Fibroblast of upper back skin (primary cell): ENCODE measurements around the gene HHLA2.
A peak's percentile ranks its signal among the peaks of the same experiment; 100 is the strongest.

Source experiments
- DNase-seq: peaks from one replicate; pipeline ENCODE4 v3.0.0-alpha.2; 2013

HHLA2 gene

GRCh38 chr3:108300103-108300849 is 3.9 kb downstream of the HHLA2 start:
- no peak for DNase-seq

DNA sequence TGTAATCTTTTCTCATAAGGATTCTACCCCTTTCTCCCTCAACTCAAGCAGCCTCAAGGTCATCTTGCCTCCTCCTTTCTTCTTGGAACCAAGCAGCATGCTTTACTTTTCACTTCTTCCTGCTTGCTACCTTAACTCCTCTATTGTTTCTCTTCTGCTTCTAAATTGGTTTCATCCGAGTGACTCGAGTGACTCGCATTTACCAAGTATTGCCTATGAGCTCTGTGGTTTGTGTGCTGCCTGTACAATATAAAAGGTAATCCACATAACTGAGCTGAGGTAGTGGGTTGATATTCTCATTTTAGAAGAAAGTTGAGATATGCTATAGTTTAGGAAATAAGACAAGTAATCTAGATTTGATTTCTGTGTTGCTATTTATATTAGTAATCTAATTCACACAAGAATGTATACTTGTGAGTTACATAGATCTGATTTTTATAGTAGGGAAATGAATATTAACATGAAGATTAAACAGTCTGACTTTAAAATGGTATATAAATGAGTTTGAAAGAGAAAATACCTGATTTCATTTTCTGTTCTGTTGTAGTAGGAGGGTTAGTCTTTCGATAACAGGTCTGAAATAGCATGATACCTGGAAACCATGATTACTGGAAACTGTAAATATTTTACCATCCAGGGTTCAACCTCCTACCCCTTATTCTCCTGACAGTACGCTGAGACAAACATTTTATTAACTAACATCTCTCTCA is 5.5 kb downstream of the HHLA2 start:
- no peak for DNase-seq

GRCh38 chr3:108302570-108302969 is 6.2 kb downstream of the HHLA2 start:
- DNase-seq: no peak

GRCh38 chr3:108305484-108306172 is 9.3 kb downstream of the HHLA2 start:
- DNase-seq: no peak

- no peak for DNase-seq
These were observed 15.4 kb downstream of the HHLA2 start for GRCh38 chr3:108311797-108312196.

DNA sequence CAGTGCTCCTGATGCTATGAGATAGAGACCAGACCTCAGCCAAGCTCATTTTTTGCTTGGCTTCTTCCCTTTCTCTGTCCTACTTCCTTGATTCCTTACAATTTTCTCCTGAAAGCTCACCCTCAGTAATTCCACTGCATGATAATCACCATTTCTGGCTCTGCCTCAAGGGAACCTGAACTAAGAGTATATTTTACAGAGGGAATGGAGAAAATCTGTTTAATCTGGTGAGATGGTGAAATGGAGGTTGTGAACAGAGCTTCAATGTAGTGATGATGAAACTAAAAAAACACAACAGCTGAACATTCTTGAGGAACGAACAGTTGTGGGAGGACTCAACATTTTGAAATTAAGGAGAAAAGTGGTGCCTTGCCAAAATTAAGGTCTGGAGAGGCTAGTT is 16.3 kb downstream of the HHLA2 start:
- DNase-seq: peak; percentile 62

DNA sequence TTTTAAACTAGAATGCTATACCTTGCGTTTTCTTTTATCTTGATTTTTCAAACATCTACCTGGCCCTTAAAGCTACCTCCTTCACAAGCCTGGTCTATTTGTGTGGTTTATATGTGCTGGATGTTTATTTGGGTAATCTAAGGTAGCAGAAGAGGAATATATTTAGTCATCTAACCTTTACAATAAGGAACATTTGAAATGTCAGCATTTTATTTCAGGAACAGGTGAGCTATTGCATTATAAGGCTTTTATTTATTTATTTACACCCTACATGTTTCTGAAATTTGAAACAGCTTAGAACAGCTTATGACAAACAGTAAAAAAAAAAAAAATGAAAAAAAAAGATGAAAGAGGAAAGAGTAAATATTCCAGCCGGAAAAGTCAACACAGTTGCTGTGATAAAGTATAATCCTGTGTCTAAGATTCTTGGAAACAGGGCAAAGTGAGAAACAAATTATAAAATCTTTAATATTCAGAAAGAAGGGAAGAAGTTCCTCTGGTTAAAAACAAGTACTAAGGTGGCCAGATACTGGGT is 19.5 kb downstream of the HHLA2 start:
- DNase-seq: no peak

GRCh38 chr3:108319428-108320082 is 23.2 kb downstream of the HHLA2 start:
- no peak for DNase-seq

- no peak for DNase-seq
These were observed 24.5 kb downstream of the HHLA2 start for GRCh38 chr3:108320746-108321350.

DNA sequence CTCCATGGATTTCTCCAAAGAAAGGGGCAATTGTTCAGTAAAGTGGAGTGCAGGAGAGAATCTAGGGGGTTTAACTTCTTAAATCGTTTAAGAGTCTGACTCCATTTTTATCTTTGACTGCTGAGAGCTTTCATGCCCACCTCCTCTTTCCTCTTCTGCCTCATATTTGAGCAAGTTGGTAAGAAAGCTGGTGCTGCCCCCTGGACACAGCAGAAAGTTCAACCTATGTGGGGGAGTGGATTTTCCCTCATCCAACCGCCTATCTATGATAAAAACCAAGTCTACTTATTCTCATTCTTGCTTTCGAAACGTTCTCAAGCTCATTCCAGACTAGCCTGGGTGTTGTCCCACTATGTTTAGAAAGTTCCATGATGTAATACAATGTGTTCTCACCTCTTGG is 26.0 kb downstream of the HHLA2 start:
- no peak for DNase-seq

DNA sequence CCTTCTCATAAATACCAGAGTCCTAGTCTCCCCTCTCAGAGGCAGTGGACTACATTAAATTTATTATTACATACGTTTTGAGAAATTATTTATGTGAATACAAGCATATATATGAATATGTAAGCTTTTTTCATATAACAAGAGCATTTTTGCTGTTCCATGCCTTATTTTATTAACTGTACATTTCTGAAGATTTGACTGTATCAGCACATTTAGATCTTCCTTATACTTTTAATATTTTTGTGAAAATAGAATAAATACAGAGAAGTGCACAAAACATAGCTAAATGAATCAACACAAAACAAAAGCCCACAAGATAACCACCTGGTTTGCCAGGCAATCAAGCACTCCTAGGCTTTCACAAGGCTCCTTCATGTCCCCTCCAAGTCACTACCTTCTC is 27.8 kb downstream of the HHLA2 start:
- DNase-seq: no peak

- DNase-seq: no peak
These were observed 30.8 kb downstream of the HHLA2 start for GRCh38 chr3:108327168-108327567.

- no peak for DNase-seq
These were observed 32.6 kb downstream of the HHLA2 start for GRCh38 chr3:108328821-108329486.

GRCh38 chr3:108329508-108329907 is 33.2 kb downstream of the HHLA2 start:
- DNase-seq: no peak

- no peak for DNase-seq
These were observed 33.6 kb downstream of the HHLA2 start for GRCh38 chr3:108329947-108330346.

GRCh38 chr3:108331792-108332191 is 35.4 kb downstream of the HHLA2 start:
- no peak for DNase-seq

- DNase-seq: no peak
These were observed 37.6 kb downstream of the HHLA2 start for GRCh38 chr3:108333961-108334360.

DNA sequence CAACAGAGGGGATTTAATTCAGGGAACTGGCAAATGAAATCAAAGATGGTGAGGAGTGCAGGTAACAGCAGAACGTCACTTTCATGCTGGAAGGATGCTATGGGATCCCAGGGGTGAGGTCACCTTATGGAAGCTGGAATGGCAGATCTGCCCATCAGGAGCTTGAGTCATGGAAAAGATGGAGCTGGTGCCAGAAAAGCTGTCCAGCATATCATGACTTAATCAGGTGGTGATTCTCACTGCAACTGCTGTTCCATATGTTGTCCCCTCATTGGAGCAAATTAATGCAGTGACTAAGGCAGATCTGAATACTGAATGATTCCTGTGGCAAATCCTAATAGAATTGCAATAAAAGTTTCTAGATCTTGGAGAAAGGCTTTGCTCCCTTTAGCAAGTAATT is 38.4 kb downstream of the HHLA2 start:
- peak; percentile 28 for DNase-seq

GRCh38 chr3:108338901-108339545 is 42.7 kb downstream of the HHLA2 start:
- no peak for DNase-seq

DNA sequence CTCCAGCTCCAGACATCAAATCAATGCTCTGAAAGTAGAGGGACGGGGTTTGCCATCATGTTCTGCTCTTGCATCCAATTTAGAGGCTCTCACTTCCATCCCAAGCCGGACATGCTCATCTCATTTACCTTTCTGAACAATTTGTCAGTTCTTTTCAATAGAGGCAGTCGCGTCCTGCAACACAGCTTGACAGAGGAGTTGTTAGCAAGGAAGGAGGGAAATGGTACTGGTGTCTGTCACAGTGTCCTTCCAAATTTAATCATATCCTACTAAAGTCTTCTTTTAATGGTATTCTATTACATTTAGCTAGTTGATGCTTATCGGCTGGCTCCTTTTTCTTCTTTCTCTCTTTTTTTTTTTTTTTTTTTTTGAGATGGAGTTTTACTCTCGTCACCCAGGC is 45.6 kb downstream of the HHLA2 start:
- DNase-seq: no peak

GRCh38 chr3:108342837-108343486 is 46.6 kb downstream of the HHLA2 start:
- peak; percentile 47 for DNase-seq
